HG02852 (cell line): ENCODE results near the gene USP11.
A peak's percentile ranks its signal among the peaks of the same experiment; 100 is the strongest.

Experiments
- ATAC-seq: cut with Tn5 transposase; IDR thresholded peaks from one replicate; pipeline ENCODE4 v1.9.1; 2021; ENCODE audit warnings: mild to moderate bottlenecking, moderate library complexity; ENCODE audit not compliant: unreplicated experiment

The USP11 gene

DNA sequence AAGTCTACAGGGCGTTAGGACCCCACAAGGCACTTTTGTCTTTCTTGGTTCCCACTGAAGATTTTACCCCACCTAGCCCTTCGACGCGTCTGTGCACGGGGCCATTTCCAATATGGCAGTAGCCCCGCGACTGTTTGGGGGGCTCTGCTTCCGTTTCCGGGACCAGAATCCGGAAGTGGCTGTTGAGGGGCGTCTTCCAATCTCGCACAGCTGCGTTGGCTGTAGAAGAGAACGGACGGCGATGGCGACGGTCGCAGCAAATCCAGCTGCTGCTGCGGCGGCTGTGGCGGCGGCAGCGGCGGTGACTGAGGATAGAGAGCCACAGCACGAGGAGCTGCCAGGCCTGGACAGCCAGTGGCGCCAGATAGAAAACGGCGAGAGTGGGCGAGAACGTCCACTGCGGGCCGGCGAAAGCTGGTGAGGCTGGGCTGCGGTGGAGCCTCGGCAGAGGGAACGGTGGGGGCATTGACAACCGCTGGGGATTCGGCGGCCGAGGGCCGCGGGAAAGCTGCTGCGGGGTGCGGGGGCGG is at the start of gene USP11:
Gene USP11, plus strand, starts transcription at position 207 of the 530 bp plus-strand sequence. Its CDS starts 35 bp downstream, at position 242.
- ATAC-seq, result peak; percentile 18

DNA sequence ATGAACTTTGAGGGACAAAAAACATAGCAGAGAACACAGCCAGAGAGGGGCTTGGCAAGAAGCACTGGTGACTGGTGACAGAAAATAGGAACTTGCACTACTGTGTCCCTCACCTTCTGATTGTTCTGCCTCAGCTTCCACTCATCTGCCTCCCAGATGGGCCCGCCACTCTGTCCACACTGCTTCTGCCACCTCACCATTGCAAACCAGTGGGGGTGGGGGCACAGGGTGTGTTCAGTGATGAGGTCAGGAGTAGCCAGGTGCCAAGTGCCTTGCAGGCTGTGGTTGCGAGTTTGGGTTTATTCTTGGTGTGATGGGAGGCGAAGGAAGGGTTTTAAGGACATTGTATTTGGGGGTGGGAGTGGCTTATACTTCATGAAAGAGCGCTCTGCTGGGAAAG is 48.3 kb upstream of the USP11 start:
- ATAC-seq, result no peak

DNA sequence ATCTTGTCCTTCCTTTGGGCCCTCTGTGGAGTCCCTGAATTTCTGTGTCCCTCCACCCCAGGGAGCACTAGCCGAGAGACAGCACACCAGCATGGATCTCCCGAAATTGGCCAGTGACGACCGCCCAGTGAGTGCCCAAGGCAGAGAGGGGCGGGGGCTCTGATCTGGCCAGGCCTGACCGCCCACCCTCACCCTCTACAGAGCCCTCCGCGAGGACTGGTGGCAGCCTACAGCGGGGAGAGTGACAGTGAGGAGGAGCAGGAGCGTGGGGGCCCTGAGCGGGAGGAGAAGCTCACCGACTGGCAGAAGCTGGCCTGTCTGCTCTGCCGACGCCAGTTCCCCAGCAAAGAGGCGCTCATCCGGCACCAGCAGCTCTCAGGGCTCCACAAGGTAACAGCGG is 47.6 kb upstream of the USP11 start:
- ATAC-seq, result no peak

DNA sequence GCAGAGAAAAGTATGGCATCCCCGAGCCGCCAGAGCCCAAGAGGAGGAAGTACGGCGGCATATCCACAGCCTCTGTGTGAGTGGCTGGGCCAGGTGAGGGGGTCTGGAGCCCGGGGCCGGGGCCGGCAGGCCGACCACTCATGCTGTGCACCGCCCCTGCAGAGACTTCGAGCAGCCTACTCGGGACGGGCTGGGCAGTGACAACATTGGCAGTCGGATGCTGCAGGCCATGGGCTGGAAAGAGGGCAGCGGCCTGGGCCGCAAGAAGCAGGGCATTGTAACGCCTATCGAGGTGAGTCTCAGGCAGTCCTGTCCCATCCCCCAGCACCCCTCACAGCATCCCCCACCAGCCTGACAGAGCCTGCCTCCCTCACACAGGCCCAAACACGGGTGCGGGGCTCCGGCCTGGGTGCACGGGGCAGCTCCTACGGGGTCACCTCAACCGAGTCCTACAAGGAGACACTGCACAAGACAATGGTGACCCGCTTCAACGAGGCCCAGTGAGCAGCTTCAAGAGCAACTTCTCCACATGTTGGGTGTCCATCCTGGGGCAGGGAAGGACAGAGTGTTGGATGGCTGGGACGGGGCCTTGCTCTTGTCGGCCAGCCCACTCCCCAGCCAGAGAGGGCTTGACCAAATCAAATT is 46.6 kb upstream of the USP11 start:
- ATAC-seq, result no peak

DNA sequence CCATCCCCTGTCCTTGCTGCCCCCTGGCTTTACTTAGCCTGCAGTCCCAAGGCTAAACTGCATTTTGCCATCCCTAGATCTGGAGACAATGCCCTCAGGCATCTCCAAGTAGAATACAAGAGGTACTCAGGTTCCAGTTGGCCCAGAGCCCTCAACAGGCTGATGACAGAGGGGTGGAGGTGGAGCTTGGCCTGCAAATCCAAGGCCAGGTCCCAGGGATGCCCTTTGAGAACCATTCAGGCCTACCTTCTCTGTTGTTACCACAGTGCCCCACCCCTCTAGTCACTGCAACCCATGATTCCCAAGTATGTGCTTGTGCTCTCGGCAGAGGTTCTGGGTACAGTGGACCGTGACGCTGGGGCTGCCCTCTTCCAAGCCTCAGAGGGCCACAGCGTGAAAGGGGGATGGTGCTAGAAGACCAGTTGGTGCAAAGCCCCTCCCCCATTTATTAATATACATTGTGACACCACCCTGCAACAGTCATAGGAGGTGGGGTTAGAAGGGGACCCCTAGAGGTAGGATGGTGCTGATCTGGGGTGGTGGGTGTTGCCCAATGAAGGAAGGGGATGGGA is 45.6 kb upstream of the USP11 start:
- ATAC-seq, result no peak

DNA sequence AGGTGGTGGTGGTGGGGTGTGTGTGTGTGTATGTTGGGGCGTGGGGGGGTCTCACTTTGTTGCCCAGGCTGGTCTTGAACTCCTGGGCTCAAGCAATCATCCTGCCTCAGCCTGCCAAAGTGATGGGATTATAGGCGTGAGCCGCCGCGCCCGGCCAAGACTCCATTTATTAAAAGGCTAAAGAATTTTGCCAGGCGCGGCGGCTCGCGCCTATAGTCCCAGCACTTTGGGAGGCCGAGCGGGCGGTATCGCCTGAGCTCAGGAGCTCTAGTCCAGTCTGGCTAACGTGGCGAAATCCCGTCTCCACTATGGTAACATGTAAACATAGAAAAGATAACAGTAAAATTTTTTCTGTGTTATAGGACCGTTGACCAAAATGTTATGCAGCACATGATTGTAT is 42.9 kb upstream of the USP11 start:
- no peak for ATAC-seq

DNA sequence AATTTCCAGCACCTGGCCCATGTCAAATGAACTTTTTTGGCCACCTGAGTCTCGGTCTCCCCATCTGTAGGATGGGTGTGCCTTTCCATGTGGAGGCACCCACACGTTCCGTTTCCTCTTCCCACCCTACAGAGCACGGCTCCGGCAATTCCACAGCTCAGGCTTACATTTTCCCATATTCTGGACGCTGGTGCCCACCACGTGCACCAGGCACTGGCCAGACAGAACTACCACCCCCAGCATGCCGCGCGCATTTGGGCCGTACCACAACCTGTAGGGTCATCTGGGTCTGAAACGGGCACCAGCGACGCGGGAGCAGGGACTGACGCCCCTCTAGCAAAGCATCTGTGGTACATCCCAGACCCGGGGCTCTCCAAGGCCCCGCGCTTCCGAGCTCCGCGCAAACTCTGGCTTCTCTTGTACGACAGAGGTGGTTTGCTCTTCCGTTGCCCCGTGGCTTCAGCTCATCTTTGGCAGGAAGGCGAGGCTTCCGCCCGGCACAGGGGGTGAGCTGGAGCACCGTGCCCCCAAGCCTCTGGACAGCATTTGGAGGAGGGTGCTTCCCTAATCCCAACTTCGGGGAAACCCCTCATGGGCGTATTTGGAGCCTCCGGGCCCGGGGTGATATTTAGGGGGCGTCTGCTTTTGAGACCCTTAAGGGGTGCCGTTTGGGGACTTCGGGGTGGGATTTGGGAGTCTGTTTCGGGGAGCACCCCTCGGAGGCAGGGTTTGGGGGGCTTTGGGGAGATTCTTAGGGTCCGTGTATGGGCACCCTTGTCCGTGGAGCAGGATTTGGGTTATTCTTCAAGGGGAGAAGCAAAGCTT is 42.2 kb upstream of the USP11 start:
- peak; percentile 39 for ATAC-seq

DNA sequence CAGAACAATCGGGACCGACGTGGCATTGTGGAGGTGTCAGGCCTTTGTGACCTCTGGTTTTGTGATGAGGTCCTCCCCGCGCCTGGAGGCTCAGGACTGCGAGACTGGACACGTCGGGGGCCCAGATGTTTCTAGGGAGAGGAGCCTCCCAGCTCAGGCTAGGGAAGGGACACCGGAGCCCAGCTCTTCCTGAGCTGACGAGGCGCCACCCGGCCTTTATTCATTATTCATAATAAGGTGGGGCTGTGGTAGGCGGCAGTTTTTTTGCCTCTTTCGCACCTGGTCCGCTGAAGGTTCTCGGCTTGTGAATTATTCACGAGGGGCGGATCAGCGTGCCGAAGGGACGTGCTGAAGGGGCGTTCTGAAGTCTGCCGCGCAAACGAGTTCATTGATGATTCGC is 41.5 kb upstream of the USP11 start:
- ATAC-seq, result no peak

DNA sequence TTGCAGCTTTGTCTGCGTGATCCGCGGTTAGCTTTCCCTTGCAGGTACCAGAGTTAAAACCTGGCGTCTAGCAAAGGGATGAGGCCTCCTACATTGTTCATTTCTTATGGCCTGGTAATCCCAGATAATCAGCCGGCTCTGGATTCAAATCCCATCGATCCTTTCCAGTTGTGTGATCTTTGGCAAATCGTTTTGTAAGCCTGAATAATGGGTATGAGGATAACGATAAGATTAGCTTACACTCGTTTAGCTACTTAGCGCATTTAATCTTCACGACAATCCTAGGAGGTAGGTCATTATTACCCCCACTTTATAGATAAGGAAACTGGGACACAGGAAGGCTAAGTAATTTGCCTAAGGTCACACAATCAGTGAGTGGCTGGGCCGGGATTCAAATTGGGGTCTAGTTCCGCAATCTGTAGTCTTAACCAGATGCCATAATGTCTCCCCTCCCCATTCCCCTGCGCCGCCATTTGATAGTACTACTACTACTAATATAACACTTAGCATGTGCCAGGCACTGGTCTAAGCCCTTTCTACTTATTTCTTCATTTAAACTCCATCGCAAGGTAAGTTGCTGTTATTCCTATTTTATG is 40.9 kb upstream of the USP11 start:
- no peak for ATAC-seq

DNA sequence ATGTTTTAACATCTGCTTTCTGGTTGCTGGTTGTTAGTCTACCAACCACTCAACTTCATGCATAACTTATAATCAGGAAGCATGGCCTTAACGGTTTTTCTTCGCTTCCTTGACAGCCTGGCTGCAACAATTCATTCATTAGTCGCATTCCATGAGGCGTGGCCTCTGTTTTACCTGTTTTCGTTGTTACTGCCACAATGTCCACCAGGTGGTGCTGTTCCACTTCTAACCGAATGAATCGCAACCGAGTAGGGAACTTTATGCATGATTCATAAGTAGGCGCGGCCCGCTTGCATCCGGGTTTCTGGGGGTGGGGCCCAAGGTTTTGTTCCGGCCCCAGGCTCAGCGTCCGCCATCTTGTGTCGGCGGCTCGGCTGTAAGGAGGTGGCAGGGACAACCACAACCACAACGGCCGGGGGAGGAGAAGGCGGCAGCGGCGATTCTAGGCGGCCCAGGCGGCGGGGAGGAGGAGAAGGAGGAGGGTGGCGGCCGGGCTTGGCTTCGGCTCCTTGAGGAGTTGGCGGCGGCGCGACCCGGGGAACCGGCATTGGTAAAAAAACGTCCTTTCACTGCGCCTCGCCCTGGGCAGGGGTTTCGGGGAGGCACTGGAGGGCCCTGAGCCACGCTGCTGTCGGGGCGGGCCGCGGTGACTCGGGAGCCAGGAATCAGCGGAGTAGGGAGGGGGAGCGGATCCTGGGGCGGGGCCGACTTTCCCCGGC is 39.2 kb upstream of the USP11 start, which contains the start of gene UBA1:
Gene UBA1, plus strand, starts transcription at position 355 of the 719 bp plus-strand sequence. CDS start 4,974 bp downstream, outside the sequence.
- peak; percentile 85 for ATAC-seq

DNA sequence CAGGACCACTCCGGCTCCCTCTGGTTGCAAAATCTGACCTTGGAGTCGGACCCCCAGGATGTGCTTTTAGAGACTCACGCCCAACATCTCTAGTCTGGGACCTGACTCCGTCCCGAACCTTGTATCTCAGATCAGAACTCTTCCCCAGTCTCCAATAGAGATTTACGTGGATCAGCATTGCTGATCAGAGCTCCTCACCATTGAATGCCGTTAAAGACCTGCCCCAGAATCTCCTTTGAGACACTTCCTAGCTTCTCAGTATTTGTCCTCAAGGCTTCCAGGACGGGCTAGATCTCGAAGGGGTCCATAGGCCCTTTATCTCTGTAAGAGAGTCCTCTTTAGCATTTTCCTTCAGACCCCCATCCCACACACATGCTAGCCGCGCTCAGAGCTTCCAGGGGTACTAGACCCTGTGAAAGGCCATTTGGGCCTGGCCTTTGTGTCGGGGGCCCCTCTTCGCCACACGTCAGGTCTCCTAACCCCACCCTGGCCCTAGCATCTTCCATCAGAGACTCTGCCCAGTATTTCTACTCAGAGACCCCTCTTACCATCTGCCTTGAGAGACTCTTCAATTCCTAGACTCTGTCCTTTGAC is 38.5 kb upstream of the USP11 start:
- ATAC-seq, result no peak

DNA sequence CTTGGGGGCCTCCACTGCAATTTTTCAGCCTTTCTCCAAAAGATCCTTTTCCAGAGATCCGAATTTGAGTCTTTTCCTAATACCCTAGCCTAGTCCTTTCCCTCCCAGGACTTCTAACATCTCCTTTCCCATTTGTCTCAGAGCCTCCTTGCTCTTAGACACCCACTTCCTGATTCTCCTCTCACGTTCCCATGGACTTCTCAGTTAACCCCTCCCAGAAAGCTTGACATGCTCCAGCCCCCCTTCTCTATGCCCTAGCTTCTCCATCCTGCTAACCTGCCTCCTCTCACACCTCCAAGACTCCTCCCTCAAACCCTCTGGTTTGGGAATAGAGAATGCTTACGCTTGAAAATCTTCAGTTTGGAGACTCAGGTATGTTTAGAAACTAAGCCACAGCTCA is 36.7 kb upstream of the USP11 start:
- ATAC-seq, result no peak

DNA sequence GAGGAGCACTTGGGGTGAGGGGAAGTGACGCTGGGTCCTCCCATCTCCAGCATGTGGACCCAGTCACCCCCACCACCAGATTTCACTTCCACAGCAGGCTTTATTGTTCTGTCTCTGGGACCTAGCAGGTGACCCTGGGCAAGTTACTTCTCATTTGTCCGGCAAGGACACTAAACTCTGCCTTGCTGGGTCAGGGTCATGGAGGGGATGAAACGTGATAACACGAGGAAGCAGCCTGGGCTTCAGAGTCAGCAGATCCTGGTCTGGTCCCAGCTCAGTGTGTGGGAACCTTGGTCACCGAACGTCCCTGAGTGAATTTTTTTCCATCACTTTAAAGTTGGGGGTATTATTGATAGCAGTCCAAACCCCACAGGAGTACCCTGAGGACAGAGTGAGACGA is 35.3 kb upstream of the USP11 start:
- no peak for ATAC-seq

DNA sequence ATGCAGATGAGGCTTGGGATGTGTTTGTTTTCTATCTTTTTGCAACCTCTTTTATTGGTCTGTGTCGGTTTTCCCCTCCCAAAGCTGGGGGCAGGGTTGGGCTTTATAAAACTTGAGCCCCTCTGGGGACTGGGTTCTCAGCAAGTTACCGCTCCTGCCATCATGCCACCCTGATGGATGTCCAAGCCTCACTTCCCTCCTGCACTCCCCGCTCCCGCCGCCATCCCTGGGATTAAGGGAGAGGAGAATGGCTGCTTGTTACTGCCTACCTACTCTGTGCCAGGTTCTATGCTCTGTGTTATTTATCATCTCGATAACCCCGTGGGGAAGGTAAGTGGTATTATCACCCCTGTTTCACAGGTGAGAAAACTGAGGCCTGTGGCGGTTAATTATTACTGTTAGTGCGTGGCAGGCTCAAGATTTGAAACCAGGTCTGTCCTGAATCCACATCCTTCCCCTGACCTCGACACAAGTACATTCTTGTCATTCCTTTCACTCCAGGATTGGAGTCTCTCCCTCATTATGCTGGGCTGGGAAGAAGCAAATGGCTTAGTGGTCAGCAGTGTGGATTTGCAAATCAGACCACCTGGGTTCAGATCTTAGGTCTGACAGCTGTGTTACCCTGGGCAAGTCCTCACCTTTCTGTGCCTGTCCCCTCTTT is 34.7 kb upstream of the USP11 start:
- no peak for ATAC-seq

DNA sequence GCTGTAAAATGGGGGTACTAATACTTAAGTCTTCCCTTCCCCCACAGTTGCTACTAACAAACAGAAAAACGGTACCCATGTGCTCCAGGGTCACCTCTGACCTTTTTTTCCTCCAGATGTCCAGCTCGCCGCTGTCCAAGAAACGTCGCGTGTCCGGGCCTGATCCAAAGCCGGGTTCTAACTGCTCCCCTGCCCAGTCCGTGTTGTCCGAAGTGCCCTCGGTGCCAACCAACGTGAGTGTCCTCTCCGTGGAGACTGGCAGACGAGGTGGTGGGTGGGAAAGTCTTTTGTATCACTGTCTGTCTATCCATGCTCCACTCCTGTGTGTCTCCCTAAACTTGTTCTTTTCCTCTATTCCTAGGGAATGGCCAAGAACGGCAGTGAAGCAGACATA is 34.1 kb upstream of the USP11 start:
- ATAC-seq, result no peak

DNA sequence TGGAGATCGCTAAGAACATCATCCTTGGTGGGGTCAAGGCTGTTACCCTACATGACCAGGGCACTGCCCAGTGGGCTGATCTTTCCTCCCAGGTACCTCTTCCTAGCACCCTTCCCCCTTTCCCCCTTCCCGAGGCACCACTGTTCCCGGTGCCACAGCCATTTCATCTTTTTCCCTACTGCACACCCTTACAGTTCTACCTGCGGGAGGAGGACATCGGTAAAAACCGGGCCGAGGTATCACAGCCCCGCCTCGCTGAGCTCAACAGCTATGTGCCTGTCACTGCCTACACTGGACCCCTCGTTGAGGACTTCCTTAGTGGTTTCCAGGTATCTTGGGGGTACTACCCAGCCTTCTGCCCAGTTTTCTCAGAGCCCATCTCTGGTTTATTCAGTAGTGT is 33.5 kb upstream of the USP11 start:
- ATAC-seq, result no peak

DNA sequence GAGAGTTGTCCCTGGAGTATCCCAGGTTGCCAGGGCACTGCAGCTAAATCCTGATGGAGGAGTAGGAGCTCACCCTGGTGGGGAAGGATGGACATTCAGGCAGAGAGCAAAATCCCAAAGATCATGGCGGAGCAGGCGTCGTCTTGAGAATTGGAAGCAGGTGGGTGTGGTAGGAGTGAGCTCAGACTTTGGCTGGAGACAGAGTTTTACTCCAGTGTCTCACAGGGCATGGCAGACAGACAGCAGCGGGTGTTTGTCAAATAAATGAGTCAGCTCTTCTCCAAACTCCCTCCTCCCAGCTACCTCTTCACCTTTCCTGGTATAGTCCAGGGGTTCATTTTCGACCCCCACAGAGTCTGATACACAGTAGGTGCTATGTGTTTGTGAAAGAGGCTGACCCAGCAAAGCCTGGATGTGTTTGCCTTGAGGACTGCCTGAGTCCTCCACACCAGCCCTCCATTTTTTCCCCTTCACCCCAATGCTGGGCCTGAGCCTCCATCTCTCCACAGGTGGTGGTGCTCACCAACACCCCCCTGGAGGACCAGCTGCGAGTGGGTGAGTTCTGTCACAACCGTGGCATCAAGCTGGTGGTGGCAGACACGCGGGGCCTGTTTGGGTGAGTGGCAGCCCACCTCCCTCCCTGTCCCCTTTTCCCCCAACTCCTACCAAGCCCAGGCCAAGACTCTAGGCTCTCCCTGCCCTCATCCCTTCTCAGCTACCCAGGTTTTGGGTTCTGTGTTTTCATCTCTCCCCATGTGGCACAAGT is 32.2 kb upstream of the USP11 start:
- no peak for ATAC-seq

DNA sequence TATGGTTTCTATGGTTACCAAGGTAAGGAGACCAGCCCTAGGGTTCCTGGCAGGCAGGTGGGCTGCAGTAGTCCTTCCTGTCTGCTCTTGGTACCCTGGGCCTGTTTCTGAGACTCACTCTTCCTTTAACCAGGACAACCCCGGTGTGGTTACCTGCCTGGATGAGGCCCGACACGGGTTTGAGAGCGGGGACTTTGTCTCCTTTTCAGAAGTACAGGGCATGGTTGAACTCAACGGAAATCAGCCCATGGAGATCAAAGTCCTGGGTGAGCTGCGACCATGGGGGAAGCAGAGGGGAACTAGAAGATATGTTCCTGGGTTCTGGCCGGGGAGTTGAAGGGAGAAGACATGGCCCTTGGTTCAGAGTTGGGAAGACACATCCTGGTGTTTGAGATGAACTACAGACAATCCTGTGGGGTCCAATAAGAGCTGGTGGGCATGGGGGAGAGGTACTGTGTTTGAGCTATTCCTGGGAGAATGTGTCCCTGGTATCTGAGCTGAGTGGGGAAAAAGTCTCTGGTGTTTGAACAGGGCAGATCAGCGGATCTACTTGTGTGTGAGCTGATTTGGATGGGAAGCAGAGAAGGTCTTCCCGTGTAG is 31.4 kb upstream of the USP11 start:
- no peak for ATAC-seq

DNA sequence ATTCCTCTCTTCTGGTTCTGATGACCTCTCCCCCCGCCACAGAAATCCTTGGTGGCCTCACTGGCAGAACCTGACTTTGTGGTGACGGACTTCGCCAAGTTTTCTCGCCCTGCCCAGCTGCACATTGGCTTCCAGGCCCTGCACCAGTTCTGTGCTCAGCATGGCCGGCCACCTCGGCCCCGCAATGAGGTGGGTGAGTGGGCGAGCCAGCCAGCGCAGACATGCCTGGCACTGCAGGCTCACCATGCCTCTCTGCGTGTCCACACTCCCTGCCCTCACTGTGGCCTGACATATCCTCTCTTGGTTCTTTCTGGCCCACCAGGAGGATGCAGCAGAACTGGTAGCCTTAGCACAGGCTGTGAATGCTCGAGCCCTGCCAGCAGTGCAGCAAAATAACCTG is 30.5 kb upstream of the USP11 start:
- ATAC-seq, result no peak
